WTC11 (cell line): Measurements from ENCODE around the gene NCKAP5L. TPM values are rescaled to one million over a fixed set of nuclear protein-coding genes. Genes with fewer than 3 reads are reported as not detected.

Source experiments
- ATAC-seq: fragments of 200-7000 bp; cut with Tn5 transposase; 2 replicates; pipeline ENCODE4 v1.10.0; 2021; ENCODE audit warnings: mild to moderate bottlenecking, moderate library complexity
- CTCF ChIA-PET: fragments of 300-600 bp; sonication (Branson Sonifier 250); formaldehyde crosslinking; loops from one replicate; lab custom pipeline; 2021; ENCODE audit warnings: antibody characterized with exemption; lab: Charles Lee
- POLR2A ChIA-PET: fragments of 350-600 bp; sonication (Branson Sonifier 250); formaldehyde crosslinking; loops from one replicate; lab custom pipeline; 2021; ENCODE audit warnings: antibody characterized with exemption; lab: Charles Lee
- DNase-seq: peaks from one replicate; pipeline ENCODE4 v3.0.0; 2021; ENCODE audit warnings: low spot score
- H3K27ac Mint-ChIP-seq: 2 replicates; pipeline ENCODE4 v1.8.0; 2021; ENCODE audit warnings: mixed read lengths
- H3K27me3 Mint-ChIP-seq: 2 replicates; pipeline ENCODE4 v1.8.0; 2021; ENCODE audit warnings: low read depth, mild to moderate bottlenecking, moderate library complexity, mixed read lengths
- H3K36me3 Mint-ChIP-seq: 2 replicates; pipeline ENCODE4 v1.8.0; 2021; ENCODE audit warnings: mixed read lengths
- H3K4me1 Mint-ChIP-seq: 2 replicates; pipeline ENCODE4 v1.8.0; 2022; ENCODE audit warnings: mixed read lengths
- H3K4me3 Mint-ChIP-seq: 2 replicates; pipeline ENCODE4 v1.8.0; 2021; ENCODE audit warnings: mild to moderate bottlenecking, moderate library complexity, mixed read lengths
- H3K9me3 Mint-ChIP-seq: 2 replicates; pipeline ENCODE4 v1.8.0; 2021; ENCODE audit warnings: mixed read lengths
- E2F1 ChIP-seq: sonication (generic); formaldehyde crosslinking; IDR thresholded peaks from 2 replicates; pipeline ENCODE4 v1.8.0; 2022; ENCODE audit warnings: mild to moderate bottlenecking, missing genetic modification reagents
- E2F5 ChIP-seq: sonication (generic); formaldehyde crosslinking; IDR thresholded peaks from 2 replicates; pipeline ENCODE4 v1.8.1; 2022; ENCODE audit warnings: mild to moderate bottlenecking, moderate library complexity, missing genetic modification reagents
- FOXK1 ChIP-seq: sonication (generic); formaldehyde crosslinking; IDR thresholded peaks from 2 replicates; pipeline ENCODE4 v1.8.0; 2022; ENCODE audit warnings: mild to moderate bottlenecking, moderate library complexity, missing genetic modification reagents
- JUN ChIP-seq: sonication (generic); formaldehyde crosslinking; IDR thresholded peaks from 2 replicates; pipeline ENCODE4 v1.8.0; 2023; ENCODE audit warnings: mild to moderate bottlenecking, missing genetic modification reagents
- MLX ChIP-seq: sonication (generic); formaldehyde crosslinking; IDR thresholded peaks from 2 replicates; pipeline ENCODE4 v1.8.1; 2023; ENCODE audit warnings: mild to moderate bottlenecking, missing genetic modification reagents, moderate library complexity
- MYBL2 ChIP-seq: sonication (generic); formaldehyde crosslinking; IDR thresholded peaks from 2 replicates; pipeline ENCODE4 v1.8.1; 2023; ENCODE audit warnings: mild to moderate bottlenecking, moderate library complexity, missing genetic modification reagents
- NR3C1 ChIP-seq: sonication (generic); formaldehyde crosslinking; conservative IDR thresholded peaks from 2 replicates; pipeline ENCODE4 v1.8.1; 2023; ENCODE audit warnings: low read depth, mild to moderate bottlenecking, missing genetic modification reagents
- PREB ChIP-seq: sonication (generic); formaldehyde crosslinking; IDR thresholded peaks from 2 replicates; pipeline ENCODE4 v1.8.1; 2022; ENCODE audit warnings: mild to moderate bottlenecking, missing genetic modification reagents, moderate library complexity, borderline replicate concordance
- TEAD1 ChIP-seq: sonication (generic); formaldehyde crosslinking; IDR thresholded peaks from 2 replicates; pipeline ENCODE4 v1.8.0; 2022; ENCODE audit warnings: mild to moderate bottlenecking, missing genetic modification reagents
- TP53 ChIP-seq: sonication (generic); formaldehyde crosslinking; IDR thresholded peaks from 2 replicates; pipeline ENCODE4 v1.8.1; 2023; ENCODE audit warnings: mild to moderate bottlenecking, missing genetic modification reagents
- ZMAT4 ChIP-seq: fragments of 250-450 bp; sonication (Bioruptor Pico); IDR thresholded peaks from 2 replicates; pipeline ENCODE4 v1.9.0; 2021; ENCODE audit warnings: mild to moderate bottlenecking
- ZNF138 ChIP-seq: sonication (generic); formaldehyde crosslinking; conservative IDR thresholded peaks from 2 replicates; pipeline ENCODE4 v1.8.1; 2022; ENCODE audit warnings: mild to moderate bottlenecking, moderate library complexity, missing genetic modification reagents
- ZNF232 ChIP-seq: sonication (generic); formaldehyde crosslinking; IDR thresholded peaks from 2 replicates; pipeline ENCODE4 v1.8.0; 2022; ENCODE audit warnings: mild to moderate bottlenecking, missing genetic modification reagents
- ZNF317 ChIP-seq: sonication (generic); formaldehyde crosslinking; IDR thresholded peaks from 2 replicates; pipeline ENCODE4 v1.8.1; 2023; ENCODE audit warnings: low read depth, mild to moderate bottlenecking, moderate library complexity, missing genetic modification reagents, borderline replicate concordance
- ZNF423 ChIP-seq: fragments of 250-450 bp; sonication (Bioruptor Pico); IDR thresholded peaks from 2 replicates; pipeline ENCODE4 v2.1.2; 2022; ENCODE audit warnings: mild to moderate bottlenecking, moderate library complexity
- total RNA-seq: library from RNA; stranded (reverse); gene quantifications from 3 replicates; pipeline ENCODE4 v1.2.3, GENCODE V29; 2021
- TF ChIP-seq, protein P1 (sequence below): sonication (generic); formaldehyde crosslinking; IDR thresholded peaks from 2 replicates; pipeline ENCODE4 v1.8.0; 2022; ENCODE audit warnings: missing genetic modification reagents
- TF ChIP-seq, protein P2 (sequence below): sonication (generic); formaldehyde crosslinking; IDR thresholded peaks from 2 replicates; pipeline ENCODE4 v1.8.0; 2022; ENCODE audit warnings: mild to moderate bottlenecking, missing genetic modification reagents
- TF ChIP-seq, protein P3 (sequence below): sonication (generic); formaldehyde crosslinking; conservative IDR thresholded peaks from 2 replicates; pipeline ENCODE4 v1.8.1; 2023; ENCODE audit warnings: mild to moderate bottlenecking, low read depth, missing genetic modification reagents, moderate library complexity

The NCKAP5L gene
- total RNA-seq, 1 experiment from 2014 or later: 27.8 TPM

DNA sequence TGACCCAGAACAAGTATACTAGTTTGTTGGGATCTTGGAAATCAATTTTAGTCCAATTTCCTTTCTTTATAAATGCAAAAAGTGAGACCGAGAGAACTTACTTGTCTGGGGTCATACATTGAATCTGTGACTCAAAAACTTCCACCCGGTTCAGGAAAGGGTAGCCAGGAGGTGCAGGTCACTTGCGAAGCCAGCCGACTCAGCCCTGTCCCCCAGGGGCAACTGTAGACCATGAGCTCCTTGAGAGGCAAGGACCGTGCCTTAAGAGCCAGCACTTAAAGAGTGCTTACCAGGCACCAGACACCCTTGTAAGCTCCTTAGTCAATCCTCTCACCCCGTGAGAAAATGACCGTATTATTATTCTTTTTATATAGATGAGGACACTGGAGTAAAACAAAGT is 15.2 kb upstream of the NCKAP5L start (continued):
- TF ChIP-seq, protein P1, sequence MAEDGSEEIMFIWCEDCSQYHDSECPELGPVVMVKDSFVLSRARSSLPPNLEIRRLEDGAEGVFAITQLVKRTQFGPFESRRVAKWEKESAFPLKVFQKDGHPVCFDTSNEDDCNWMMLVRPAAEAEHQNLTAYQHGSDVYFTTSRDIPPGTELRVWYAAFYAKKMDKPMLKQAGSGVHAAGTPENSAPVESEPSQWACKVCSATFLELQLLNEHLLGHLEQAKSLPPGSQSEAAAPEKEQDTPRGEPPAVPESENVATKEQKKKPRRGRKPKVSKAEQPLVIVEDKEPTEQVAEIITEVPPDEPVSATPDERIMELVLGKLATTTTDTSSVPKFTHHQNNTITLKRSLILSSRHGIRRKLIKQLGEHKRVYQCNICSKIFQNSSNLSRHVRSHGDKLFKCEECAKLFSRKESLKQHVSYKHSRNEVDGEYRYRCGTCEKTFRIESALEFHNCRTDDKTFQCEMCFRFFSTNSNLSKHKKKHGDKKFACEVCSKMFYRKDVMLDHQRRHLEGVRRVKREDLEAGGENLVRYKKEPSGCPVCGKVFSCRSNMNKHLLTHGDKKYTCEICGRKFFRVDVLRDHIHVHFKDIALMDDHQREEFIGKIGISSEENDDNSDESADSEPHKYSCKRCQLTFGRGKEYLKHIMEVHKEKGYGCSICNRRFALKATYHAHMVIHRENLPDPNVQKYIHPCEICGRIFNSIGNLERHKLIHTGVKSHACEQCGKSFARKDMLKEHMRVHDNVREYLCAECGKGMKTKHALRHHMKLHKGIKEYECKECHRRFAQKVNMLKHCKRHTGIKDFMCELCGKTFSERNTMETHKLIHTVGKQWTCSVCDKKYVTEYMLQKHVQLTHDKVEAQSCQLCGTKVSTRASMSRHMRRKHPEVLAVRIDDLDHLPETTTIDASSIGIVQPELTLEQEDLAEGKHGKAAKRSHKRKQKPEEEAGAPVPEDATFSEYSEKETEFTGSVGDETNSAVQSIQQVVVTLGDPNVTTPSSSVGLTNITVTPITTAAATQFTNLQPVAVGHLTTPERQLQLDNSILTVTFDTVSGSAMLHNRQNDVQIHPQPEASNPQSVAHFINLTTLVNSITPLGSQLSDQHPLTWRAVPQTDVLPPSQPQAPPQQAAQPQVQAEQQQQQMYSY (CRISPR knock-in tag): no peak

DNA sequence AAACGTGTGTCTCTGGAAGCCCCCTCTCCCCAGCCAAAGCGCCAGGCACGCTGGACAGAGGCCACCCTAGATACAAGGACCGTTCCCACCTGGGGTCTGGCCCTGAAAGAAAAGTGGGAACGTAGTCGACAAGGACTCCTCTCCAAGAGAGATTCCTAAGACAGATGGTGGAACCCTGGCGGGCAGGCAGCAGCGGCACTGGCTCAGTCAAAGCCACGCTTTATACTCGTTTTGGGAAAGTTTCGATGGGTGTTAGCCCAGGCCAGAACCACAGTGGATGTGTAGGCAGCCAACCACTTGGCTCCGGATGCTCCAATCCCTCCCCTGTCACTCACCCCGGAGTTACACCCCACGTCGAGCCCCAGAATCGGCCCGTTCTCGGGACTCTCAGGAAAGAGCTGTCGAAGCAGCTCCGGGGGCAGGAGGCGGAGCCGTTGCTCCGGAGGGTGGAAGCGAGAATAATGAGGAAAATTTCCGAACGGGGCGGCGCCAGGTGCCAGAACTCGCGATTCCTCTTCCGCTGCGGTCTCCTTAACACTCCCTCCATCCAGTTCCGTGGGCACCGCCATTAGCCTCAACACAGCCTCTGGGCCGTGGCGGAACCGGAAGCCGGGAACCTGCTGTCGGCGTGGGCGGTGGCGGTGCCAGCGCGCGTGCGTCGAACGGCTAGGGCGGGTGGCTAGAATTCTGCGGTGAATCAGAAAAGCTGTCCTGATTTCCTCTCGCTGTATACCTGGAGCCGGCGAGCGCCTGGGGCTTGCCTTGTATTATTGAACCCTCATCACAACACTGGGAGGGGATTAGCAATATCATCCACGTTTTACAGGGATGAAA is 14.5 kb upstream of the NCKAP5L start, which contains the start of gene BCDIN3D:
TSS of gene BCDIN3D (minus strand) at position 588 of the 834 bp plus-strand sequence. CDS start at position 569, 19 bp downstream.
- CTCF ChIA-PET: interaction anchor here (0.5 to 2.8 kb wide), 12 partner anchors 9 to 124 kb away, joined by 3 to 12 read pairs (median 4); partner anchors contain the start of genes NCKAP5L and TMBIM6
- peaks cover 4% of the 10 kb centered on the region for H3K9me3 Mint-ChIP-seq
- H3K36me3 Mint-ChIP-seq: no peaks in the 10 kb centered on the region
- POLR2A ChIA-PET: interaction anchor here (0.8 kb wide), 1 partner anchor 144 kb away, joined by 3 read pairs; no protein-coding TSS in a partner anchor
- H3K4me1 Mint-ChIP-seq: peaks cover 13% of the 10 kb centered on the region
- ATAC-seq: peak; percentile 82
- H3K27ac Mint-ChIP-seq: peak within 1 kb of the TSS; percentile 98
- DNase-seq: peak; percentile 79
- H3K4me3 Mint-ChIP-seq: peak within 1 kb of the TSS; percentile 92
- peaks cover 23% of the 10 kb centered on the region for H3K27me3 Mint-ChIP-seq
- 0 out of 2 replicates have a peak, but pooled peaks have one; percentile 69 for TF ChIP-seq ZNF232 (CRISPR knock-in tag)
- no peak for TF ChIP-seq MLX (CRISPR knock-in tag)
- TF ChIP-seq MYBL2 (CRISPR knock-in tag): peak; percentile 85
- peak; percentile 73; the same call in 1 of the 2 replicates for TF ChIP-seq ZNF138 (CRISPR knock-in tag)
- TF ChIP-seq, protein P2, sequence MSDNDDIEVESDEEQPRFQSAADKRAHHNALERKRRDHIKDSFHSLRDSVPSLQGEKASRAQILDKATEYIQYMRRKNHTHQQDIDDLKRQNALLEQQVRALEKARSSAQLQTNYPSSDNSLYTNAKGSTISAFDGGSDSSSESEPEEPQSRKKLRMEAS (CRISPR knock-in tag): peak; percentile 89
- no peak for TF ChIP-seq ZNF317 (CRISPR knock-in tag)
- TF ChIP-seq E2F5 (CRISPR knock-in tag): 0 out of 2 replicates have a peak, but pooled peaks have one; percentile 32
- TF ChIP-seq, protein P3, sequence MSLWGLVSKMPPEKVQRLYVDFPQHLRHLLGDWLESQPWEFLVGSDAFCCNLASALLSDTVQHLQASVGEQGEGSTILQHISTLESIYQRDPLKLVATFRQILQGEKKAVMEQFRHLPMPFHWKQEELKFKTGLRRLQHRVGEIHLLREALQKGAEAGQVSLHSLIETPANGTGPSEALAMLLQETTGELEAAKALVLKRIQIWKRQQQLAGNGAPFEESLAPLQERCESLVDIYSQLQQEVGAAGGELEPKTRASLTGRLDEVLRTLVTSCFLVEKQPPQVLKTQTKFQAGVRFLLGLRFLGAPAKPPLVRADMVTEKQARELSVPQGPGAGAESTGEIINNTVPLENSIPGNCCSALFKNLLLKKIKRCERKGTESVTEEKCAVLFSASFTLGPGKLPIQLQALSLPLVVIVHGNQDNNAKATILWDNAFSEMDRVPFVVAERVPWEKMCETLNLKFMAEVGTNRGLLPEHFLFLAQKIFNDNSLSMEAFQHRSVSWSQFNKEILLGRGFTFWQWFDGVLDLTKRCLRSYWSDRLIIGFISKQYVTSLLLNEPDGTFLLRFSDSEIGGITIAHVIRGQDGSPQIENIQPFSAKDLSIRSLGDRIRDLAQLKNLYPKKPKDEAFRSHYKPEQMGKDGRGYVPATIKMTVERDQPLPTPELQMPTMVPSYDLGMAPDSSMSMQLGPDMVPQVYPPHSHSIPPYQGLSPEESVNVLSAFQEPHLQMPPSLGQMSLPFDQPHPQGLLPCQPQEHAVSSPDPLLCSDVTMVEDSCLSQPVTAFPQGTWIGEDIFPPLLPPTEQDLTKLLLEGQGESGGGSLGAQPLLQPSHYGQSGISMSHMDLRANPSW: no peak
- peak; percentile 85 for TF ChIP-seq FOXK1 (CRISPR knock-in tag)
- TF ChIP-seq ZMAT4 (CRISPR knock-in tag): no peak
- TF ChIP-seq, protein P1 (CRISPR knock-in tag): no peak
- no peak for TF ChIP-seq NR3C1 (CRISPR knock-in tag)
- no peak for TF ChIP-seq ZNF423 (CRISPR knock-in tag)
- peak; percentile 48; the same call in 1 of the 2 replicates for TF ChIP-seq E2F1 (CRISPR knock-in tag)
- peak; percentile 84; the same call in 1 of the 2 replicates for TF ChIP-seq TEAD1
- peak; percentile 3; the same call in 1 of the 2 replicates for TF ChIP-seq JUN (CRISPR knock-in tag)
- peak; percentile 79; the same call in 1 of the 2 replicates for TF ChIP-seq TP53 (CRISPR knock-in tag)
- TF ChIP-seq PREB (CRISPR knock-in tag): no peak
